ENCODE results near the gene TMEM138. TPM values are rescaled to one million over a fixed set of nuclear protein-coding genes. Genes with fewer than 3 reads are reported as not detected.

The TMEM138 gene
- total RNA-seq, 2 experiments from 2014 or later = 38.6 to 47.0 TPM

GRCh38 chr11:61340979-61341378 is 21.2 kb upstream of the TMEM138 start:
- Mint-ChIP-seq H3K27ac (no peak overlapping the region), H3K9me3 (no peaks in the 10 kb centered on the region), H3K36me3 (ENCODE audit: low read depth) (peaks cover 13% of the 10 kb centered on the region), H3K4me1 (ENCODE audit: low read depth) (peaks cover 9% of the 10 kb centered on the region), H3K27me3 (no peaks in the 10 kb centered on the region), H3K4me3 (no peak overlapping the region)
- POLR2A ChIA-PET = interaction anchor here (1.9 kb wide), 1 partner anchor 22 kb away, joined by 8 read pairs; the partner anchor contains the start of genes CYB561A3 and TMEM138
- ATAC-seq (no peak), DNase-seq (no peak)
- TF ChIP-seq CTCF (IDR thresholded peaks at IDR 0.05) = no peak
- CTCF ChIA-PET = interaction anchor here (1.4 to 10.4 kb wide), 3 partner anchors 19 to 52 kb away, joined by 4 to 181 read pairs (median 14); partner anchors contain the start of genes CYB561A3 and TMEM138
- intact Hi-C loops (cut with micrococcal nuclease) = no loop called here

GRCh38 chr11:61341706-61342105 is 20.5 kb upstream of the TMEM138 start:
- TF ChIP-seq CTCF (IDR thresholded peaks at IDR 0.05) = no peak
- Mint-ChIP-seq H3K4me3 (no peak overlapping the region), H3K27ac (no peak overlapping the region), H3K27me3 (no peaks in the 10 kb centered on the region), H3K4me1 (ENCODE audit: low read depth) (peaks cover 3% of the 10 kb centered on the region), H3K9me3 (no peaks in the 10 kb centered on the region), H3K36me3 (ENCODE audit: low read depth) (peaks cover 13% of the 10 kb centered on the region)
- DNase-seq (no peak), ATAC-seq (no peak)
- ChIA-PET CTCF (interaction anchor here (1.4 to 10.4 kb wide), 3 partner anchors 18 to 51 kb away, joined by 4 to 181 read pairs (median 14); partner anchors contain the start of genes CYB561A3 and TMEM138), POLR2A (interaction anchor here (1.6 to 1.9 kb wide), 2 partner anchors 20 to 21 kb away, joined by 4 to 8 read pairs; partner anchors contain the start of genes CYB561A3 and TMEM138)
- intact Hi-C loops (cut with micrococcal nuclease) = no loop called here

- ATAC-seq (no peak), DNase-seq (no peak)
- Mint-ChIP-seq H3K27me3 (no peaks in the 10 kb centered on the region), H3K4me1 (ENCODE audit: low read depth) (no peaks in the 10 kb centered on the region), H3K9me3 (no peaks in the 10 kb centered on the region), H3K27ac (no peak overlapping the region), H3K4me3 (no peak overlapping the region), H3K36me3 (ENCODE audit: low read depth) (peaks cover 12% of the 10 kb centered on the region)
- ChIA-PET POLR2A (interaction anchor here (1.6 to 1.9 kb wide), 2 partner anchors 19 to 20 kb away, joined by 4 to 8 read pairs; partner anchors contain the start of genes CYB561A3 and TMEM138), CTCF (interaction anchor here (1.4 to 10.4 kb wide), 3 partner anchors 17 to 51 kb away, joined by 4 to 181 read pairs (median 14); partner anchors contain the start of genes CYB561A3 and TMEM138)
- intact Hi-C loops (cut with micrococcal nuclease) = no loop called here
- no peak for TF ChIP-seq CTCF (IDR thresholded peaks at IDR 0.05)
These were observed 19.9 kb upstream of the TMEM138 start for GRCh38 chr11:61342207-61342803.

GRCh38 chr11:61343792-61344745 is 18.1 kb upstream of the TMEM138 start:
- Mint-ChIP-seq H3K9me3 (no peaks in the 10 kb centered on the region), H3K4me1 (ENCODE audit: low read depth) (no peaks in the 10 kb centered on the region), H3K36me3 (ENCODE audit: low read depth) (peaks cover 5% of the 10 kb centered on the region), H3K4me3 (no peak overlapping the region), H3K27ac (no peak overlapping the region), H3K27me3 (no peaks in the 10 kb centered on the region)
- ATAC-seq (no peak), DNase-seq (no peak)
- no peak for TF ChIP-seq CTCF (IDR thresholded peaks at IDR 0.05)
- ChIA-PET POLR2A (no interaction called here), CTCF (interaction anchor here (3.2 kb wide), 1 partner anchor 8 kb away, joined by 15 read pairs; no protein-coding TSS in a partner anchor)
- intact Hi-C loops (cut with micrococcal nuclease) = no loop called here
